Duodenal mucosa (tissue), 2 donors: ENCODE data around the gene RPL14.

Source experiments
- H3K27ac ChIP-seq: one replicate; pipeline ENCODE4 v1.7.0; 2013; ENCODE audit warnings: low read depth, low read length
- H3K27me3 ChIP-seq, 2 donors: one replicate each; pipeline ENCODE4 v1.7.0; 2013; ENCODE audit warnings: low read length in 2 of 2, control low read depth in 1 of 2; ENCODE audit not compliant: insufficient read depth in 2 of 2, control insufficient read depth in 1 of 2
- H3K36me3 ChIP-seq, 2 donors: one replicate each; pipeline ENCODE4 v1.7.0; 2013; ENCODE audit warnings: low read length in 2 of 2, control low read depth in 1 of 2; ENCODE audit not compliant: insufficient read depth in 2 of 2, control insufficient read depth in 1 of 2
- H3K4me1 ChIP-seq, 2 donors: one replicate each; pipeline ENCODE4 v1.7.0; 2013; ENCODE audit warnings: low read length in 2 of 2, control low read depth in 1 of 2; ENCODE audit not compliant: insufficient read depth in 2 of 2, control insufficient read depth in 1 of 2
- H3K4me3 ChIP-seq, 2 donors: one replicate each; pipeline ENCODE4 v1.7.0; 2013; ENCODE audit warnings: low read length in 2 of 2, low read depth in 1 of 2
- H3K9ac ChIP-seq, 2 donors: one replicate each; pipeline ENCODE4 v1.7.0; 2013; ENCODE audit warnings: low read length in 2 of 2, low read depth in 1 of 2
- H3K9me3 ChIP-seq, 2 donors: one replicate each; pipeline ENCODE4 v1.7.0; 2013; ENCODE audit warnings: low read length in 2 of 2, control low read depth in 1 of 2; ENCODE audit not compliant: control insufficient read depth in 1 of 2

The RPL14 gene

DNA sequence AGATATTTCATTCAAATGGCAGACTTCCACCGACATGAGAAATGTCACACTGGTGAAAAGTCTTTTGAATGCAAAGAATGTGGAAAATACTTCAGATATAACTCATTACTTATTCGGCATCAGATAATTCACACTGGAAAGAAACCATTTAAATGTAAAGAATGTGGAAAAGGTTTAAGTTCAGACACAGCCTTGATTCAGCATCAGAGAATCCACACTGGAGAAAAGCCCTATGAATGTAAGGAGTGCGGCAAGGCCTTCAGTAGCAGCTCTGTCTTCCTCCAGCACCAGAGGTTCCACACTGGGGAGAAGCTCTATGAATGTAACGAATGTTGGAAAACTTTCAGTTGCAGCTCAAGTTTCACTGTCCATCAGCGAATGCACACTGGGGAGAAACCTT, 59.1 kb downstream of the RPL14 start:
- no peak overlapping the region for H3K27ac ChIP-seq
- H3K9ac ChIP-seq: no peak overlapping the region
- H3K4me1 ChIP-seq: no peaks in the 10 kb centered on the region
- H3K36me3 ChIP-seq: peaks cover 0 to 29% of the 10 kb centered on the region in 2 donors
- no peaks in the 10 kb centered on the region for H3K27me3 ChIP-seq
- no peaks in the 10 kb centered on the region for H3K9me3 ChIP-seq
- H3K4me3 ChIP-seq: no peak overlapping the region

DNA sequence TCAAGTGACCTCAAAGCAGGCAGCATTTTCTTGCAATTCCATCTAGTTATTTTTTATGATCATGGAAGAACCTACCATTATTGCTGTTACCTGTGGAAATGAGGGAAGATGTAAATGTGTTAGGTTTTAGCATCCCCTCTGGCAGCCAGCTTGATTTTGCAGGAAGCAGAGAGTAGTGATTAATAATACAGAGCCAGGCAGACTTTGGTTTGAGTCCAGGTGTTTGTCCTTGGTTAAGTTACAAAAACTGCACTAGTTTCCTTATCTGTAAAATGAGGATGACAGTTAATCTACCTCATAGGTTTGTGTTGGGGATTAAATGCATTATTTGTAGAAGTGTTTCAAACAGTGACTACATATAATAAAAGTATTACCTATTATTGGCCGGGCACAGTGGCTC, 60.9 kb downstream of the RPL14 start:
- Histone ChIP-seq H3K9ac (no peak overlapping the region), H3K9me3 (no peaks in the 10 kb centered on the region), H3K4me1 (no peaks in the 10 kb centered on the region), H3K36me3 (peaks cover 0 to 18% of the 10 kb centered on the region in 2 donors), H3K27ac (no peak overlapping the region), H3K27me3 (no peaks in the 10 kb centered on the region), H3K4me3 (no peak overlapping the region)
